DND-41 (cell line): ENCODE measurements around the gene SPNS2.

Experiments used
- ATAC-seq: fragments of 200-7000 bp; cut with Tn5 transposase; 3 replicates; pipeline ENCODE4 v1.9.1; 2021; ENCODE audit warnings: low read depth; ENCODE audit not compliant: insufficient read depth
- DNase-seq: peaks from one replicate; pipeline ENCODE4 v3.0.0-alpha.2; 2020
- H2AFZ ChIP-seq: 2 replicates; pipeline ENCODE4 v1.6.0; 2012; ENCODE audit warnings: low read depth, low read length
- H3K27ac ChIP-seq: 2 replicates; pipeline ENCODE4 v1.5.1; 2012; ENCODE audit warnings: low read length, inconsistent platforms
- H3K27me3 ChIP-seq: fragments of 200-600 bp; sonication (generic); 2 replicates; pipeline ENCODE4 v1.6.0; 2012; ENCODE audit warnings: low read length, mild to moderate bottlenecking, inconsistent platforms; ENCODE audit not compliant: insufficient read depth, poor library complexity
- H3K36me3 ChIP-seq: 2 replicates; pipeline ENCODE4 v1.5.1; 2012; ENCODE audit warnings: low read length, inconsistent platforms; ENCODE audit not compliant: insufficient read depth
- H3K4me1 ChIP-seq: 2 replicates; pipeline ENCODE4 v1.5.1; 2012; ENCODE audit warnings: mild to moderate bottlenecking, low read length; ENCODE audit not compliant: insufficient read depth
- H3K4me2 ChIP-seq: 2 replicates; pipeline ENCODE4 v1.6.0; 2012; ENCODE audit warnings: mild to moderate bottlenecking, moderate library complexity, low read length, inconsistent platforms; ENCODE audit not compliant: insufficient read depth
- H3K4me3 ChIP-seq, 2 experiments: fragments of 200-600 bp in 1 of 2; shearing (Covaris generic) in 1 of 2; 2 replicates each; pipeline ENCODE4 v1.5.1; 2012 to 2016; ENCODE audit warnings: inconsistent platforms in 2 of 2, low read length in 2 of 2, mild to moderate bottlenecking in 2 of 2, low read depth in 1 of 2, moderate library complexity in 1 of 2
- H3K79me2 ChIP-seq: 2 replicates; pipeline ENCODE4 v1.6.0; 2012; ENCODE audit warnings: low read length, inconsistent platforms; ENCODE audit not compliant: insufficient read depth
- H3K9ac ChIP-seq: 2 replicates; pipeline ENCODE4 v1.6.0; 2012; ENCODE audit warnings: low read depth, mild to moderate bottlenecking, inconsistent platforms, low read length, moderate library complexity
- H3K9me3 ChIP-seq: 2 replicates; pipeline ENCODE4 v1.5.1; 2012; ENCODE audit warnings: low read length, moderate library complexity, mild to moderate bottlenecking, inconsistent platforms; ENCODE audit not compliant: insufficient read depth, severe bottlenecking
- H4K20me1 ChIP-seq: 2 replicates; pipeline ENCODE4 v1.6.0; 2012; ENCODE audit warnings: low read length; ENCODE audit not compliant: insufficient read depth
- EZH2 ChIP-seq: IDR thresholded peaks from 3 replicates; pipeline ENCODE4 v1.6.1; 2012; ENCODE audit warnings: borderline replicate concordance, low read depth, mild to moderate bottlenecking, moderate library complexity, low read length, inconsistent platforms; ENCODE audit not compliant: severe bottlenecking
- TF ChIP-seq, protein P1 (sequence below): IDR thresholded peaks from 2 replicates; pipeline ENCODE4 v1.5.1; 2012; ENCODE audit warnings: borderline replicate concordance, low read length, moderate library complexity, mild to moderate bottlenecking; ENCODE audit not compliant: poor library complexity, severe bottlenecking; ENCODE audit errors: extremely low read depth

SPNS2 gene

GRCh38 chr17:4559966-4560365 lies 61.3 kb downstream of the SPNS2 start:
- no peaks in the 10 kb centered on the region for H3K9me3 ChIP-seq
- H3K4me2 ChIP-seq = no peak overlapping the region
- H3K4me1 ChIP-seq = peaks cover 9% of the 10 kb centered on the region
- no peak for DNase-seq
- H3K36me3 ChIP-seq = peaks cover 2% of the 10 kb centered on the region; the same call in 1 of the 2 replicates
- no peak overlapping the region for H3K9ac ChIP-seq
- no peak overlapping the region for H2AFZ ChIP-seq
- H3K27me3 ChIP-seq = no peaks in the 10 kb centered on the region
- H3K79me2 ChIP-seq = peaks cover 3% of the 10 kb centered on the region
- no peak for TF ChIP-seq EZH2
- TF ChIP-seq, protein P1, sequence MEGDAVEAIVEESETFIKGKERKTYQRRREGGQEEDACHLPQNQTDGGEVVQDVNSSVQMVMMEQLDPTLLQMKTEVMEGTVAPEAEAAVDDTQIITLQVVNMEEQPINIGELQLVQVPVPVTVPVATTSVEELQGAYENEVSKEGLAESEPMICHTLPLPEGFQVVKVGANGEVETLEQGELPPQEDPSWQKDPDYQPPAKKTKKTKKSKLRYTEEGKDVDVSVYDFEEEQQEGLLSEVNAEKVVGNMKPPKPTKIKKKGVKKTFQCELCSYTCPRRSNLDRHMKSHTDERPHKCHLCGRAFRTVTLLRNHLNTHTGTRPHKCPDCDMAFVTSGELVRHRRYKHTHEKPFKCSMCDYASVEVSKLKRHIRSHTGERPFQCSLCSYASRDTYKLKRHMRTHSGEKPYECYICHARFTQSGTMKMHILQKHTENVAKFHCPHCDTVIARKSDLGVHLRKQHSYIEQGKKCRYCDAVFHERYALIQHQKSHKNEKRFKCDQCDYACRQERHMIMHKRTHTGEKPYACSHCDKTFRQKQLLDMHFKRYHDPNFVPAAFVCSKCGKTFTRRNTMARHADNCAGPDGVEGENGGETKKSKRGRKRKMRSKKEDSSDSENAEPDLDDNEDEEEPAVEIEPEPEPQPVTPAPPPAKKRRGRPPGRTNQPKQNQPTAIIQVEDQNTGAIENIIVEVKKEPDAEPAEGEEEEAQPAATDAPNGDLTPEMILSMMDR = no peak
- no peak overlapping the region for H3K4me3 ChIP-seq
- no peak for ATAC-seq
- no peak overlapping the region for H3K27ac ChIP-seq
- no peaks in the 10 kb centered on the region for H4K20me1 ChIP-seq

- Histone ChIP-seq H3K4me3 (no peak within 1 kb of the TSS), H2AFZ (no peak within 1 kb of the TSS)
- ATAC-seq = no peak
Observed at GRCh38 chr17:4560421-4560820, 61.7 kb downstream of the SPNS2 start, which contains the start of gene GGT6. Gene GGT6 (minus strand): TSS chr17:4560577. CDS start chr17:4560521, 56 bp downstream.

DNA sequence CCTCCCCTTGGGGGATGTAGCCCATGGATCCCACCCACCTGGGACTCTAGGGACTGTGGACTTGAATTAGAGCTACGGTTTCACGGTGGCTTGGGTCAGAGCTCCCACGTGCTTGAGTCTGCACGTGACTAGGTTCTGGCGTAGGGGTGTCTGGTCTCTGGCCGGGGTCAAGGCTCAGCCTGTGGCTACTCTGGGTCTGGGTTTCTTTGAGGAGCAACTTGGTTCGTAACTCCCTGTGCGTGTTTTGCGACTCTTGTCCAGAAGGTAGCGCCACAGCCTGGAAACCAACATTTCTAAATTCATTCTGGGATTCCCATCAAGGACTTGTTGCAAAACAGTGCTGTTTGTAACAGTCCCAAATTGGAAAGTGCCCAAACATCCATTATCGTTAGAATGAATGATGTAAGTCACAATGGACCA lies 62.2 kb downstream of the SPNS2 start:
- H3K79me2 ChIP-seq = no peaks in the 10 kb centered on the region
- H3K27ac ChIP-seq = no peak overlapping the region
- no peak overlapping the region for H2AFZ ChIP-seq
- no peak overlapping the region for H3K9ac ChIP-seq
- H3K4me3 ChIP-seq = no peak overlapping the region
- peaks cover 13% of the 10 kb centered on the region for H3K4me1 ChIP-seq
- no peak for TF ChIP-seq EZH2
- TF ChIP-seq, protein P1 = peak; percentile 11
- no peaks in the 10 kb centered on the region for H3K36me3 ChIP-seq
- ATAC-seq (no peak), DNase-seq (no peak)
- no peak overlapping the region for H3K4me2 ChIP-seq
- H4K20me1 ChIP-seq = no peaks in the 10 kb centered on the region
- no peaks in the 10 kb centered on the region for H3K27me3 ChIP-seq
- no peaks in the 10 kb centered on the region for H3K9me3 ChIP-seq

More at GRCh38 chr17:4560421-4560820, 61.7 kb downstream of the SPNS2 start, which contains the start of gene GGT6:
- Histone ChIP-seq H3K4me1 (peaks cover 12% of the 10 kb centered on the region), H3K36me3 (no peaks in the 10 kb centered on the region), H3K27me3 (no peaks in the 10 kb centered on the region), H4K20me1 (no peaks in the 10 kb centered on the region), H3K9me3 (no peaks in the 10 kb centered on the region), H3K4me2 (no peak within 1 kb of the TSS), H3K79me2 (no peaks in the 10 kb centered on the region), H3K27ac (no peak within 1 kb of the TSS), H3K9ac (no peak within 1 kb of the TSS)
- TF ChIP-seq, protein P1 = no peak
- no peak for TF ChIP-seq EZH2
- no peak for DNase-seq
